ENCODE results near the gene GRID1. TPM values are rescaled to one million over a fixed set of nuclear protein-coding genes. Genes with fewer than 3 reads are reported as not detected.

Gene GRID1
- total RNA-seq, 3 donors from 2014 or later, result 2.3 to 8.5 (median 5.9) TPM

GRCh38 chr10:85696893-85697292 is 669.7 kb downstream of the GRID1 start:
- no peak overlapping the region for H3K4me3 ChIP-seq
- H3K4me1 ChIP-seq, result no peaks in the 10 kb centered on the region
- intact Hi-C loops (cut with DNase I; ENCODE audit: low total_unique reads), result no loop called here
- H3K36me3 ChIP-seq, result no peaks in the 10 kb centered on the region
- TF ChIP-seq POLR2A (IDR thresholded peaks at IDR 0.05) (no peak), POLR2AphosphoS5 (IDR thresholded peaks at IDR 0.05) (no peak)
- TF ChIP-seq, protein P1, sequence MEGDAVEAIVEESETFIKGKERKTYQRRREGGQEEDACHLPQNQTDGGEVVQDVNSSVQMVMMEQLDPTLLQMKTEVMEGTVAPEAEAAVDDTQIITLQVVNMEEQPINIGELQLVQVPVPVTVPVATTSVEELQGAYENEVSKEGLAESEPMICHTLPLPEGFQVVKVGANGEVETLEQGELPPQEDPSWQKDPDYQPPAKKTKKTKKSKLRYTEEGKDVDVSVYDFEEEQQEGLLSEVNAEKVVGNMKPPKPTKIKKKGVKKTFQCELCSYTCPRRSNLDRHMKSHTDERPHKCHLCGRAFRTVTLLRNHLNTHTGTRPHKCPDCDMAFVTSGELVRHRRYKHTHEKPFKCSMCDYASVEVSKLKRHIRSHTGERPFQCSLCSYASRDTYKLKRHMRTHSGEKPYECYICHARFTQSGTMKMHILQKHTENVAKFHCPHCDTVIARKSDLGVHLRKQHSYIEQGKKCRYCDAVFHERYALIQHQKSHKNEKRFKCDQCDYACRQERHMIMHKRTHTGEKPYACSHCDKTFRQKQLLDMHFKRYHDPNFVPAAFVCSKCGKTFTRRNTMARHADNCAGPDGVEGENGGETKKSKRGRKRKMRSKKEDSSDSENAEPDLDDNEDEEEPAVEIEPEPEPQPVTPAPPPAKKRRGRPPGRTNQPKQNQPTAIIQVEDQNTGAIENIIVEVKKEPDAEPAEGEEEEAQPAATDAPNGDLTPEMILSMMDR (IDR thresholded peaks at IDR 0.05), result no peak
- H3K9me3 ChIP-seq, result no peaks in the 10 kb centered on the region
- no peaks in the 10 kb centered on the region for H3K27me3 ChIP-seq
- no peak overlapping the region for H3K27ac ChIP-seq
- no peak for DNase-seq (ENCODE audit: low spot score in 2 of 2)

GRCh38 chr10:85682621-85683020 is 684.0 kb downstream of the GRID1 start:
- Histone ChIP-seq H3K4me1 (no peaks in the 10 kb centered on the region), H3K4me3 (no peak overlapping the region), H3K27ac (no peak overlapping the region), H3K9me3 (no peaks in the 10 kb centered on the region), H3K36me3 (no peaks in the 10 kb centered on the region), H3K27me3 (no peaks in the 10 kb centered on the region)
- DNase-seq (ENCODE audit: low spot score in 2 of 2), result no peak
- TF ChIP-seq POLR2A (IDR thresholded peaks at IDR 0.05) (no peak), POLR2AphosphoS5 (IDR thresholded peaks at IDR 0.05) (no peak)
- TF ChIP-seq, protein P1 (IDR thresholded peaks at IDR 0.05), result no peak
- intact Hi-C loops (cut with DNase I; ENCODE audit: low total_unique reads), result loop anchor here (1.0 to 5.0 kb wide), 2 partner anchors 11 to 965 kb away; no protein-coding TSS in a partner anchor

- H3K36me3 ChIP-seq, result no peaks in the 10 kb centered on the region
- H3K4me3 ChIP-seq, result no peak overlapping the region
- no peak for DNase-seq (ENCODE audit: low spot score in 2 of 2)
- TF ChIP-seq, protein P1 (IDR thresholded peaks at IDR 0.05), result no peak
- TF ChIP-seq POLR2A (IDR thresholded peaks at IDR 0.05) (no peak), POLR2AphosphoS5 (IDR thresholded peaks at IDR 0.05) (no peak)
- no peaks in the 10 kb centered on the region for H3K27me3 ChIP-seq
- no peak overlapping the region for H3K27ac ChIP-seq
- no peaks in the 10 kb centered on the region for H3K4me1 ChIP-seq
- no peaks in the 10 kb centered on the region for H3K9me3 ChIP-seq
- intact Hi-C loops (cut with DNase I; ENCODE audit: low total_unique reads), result loop anchor here (5.0 kb wide), 1 partner anchor 962 kb away; no protein-coding TSS in a partner anchor
Observed at GRCh38 chr10:85679710-85680109, 686.9 kb downstream of the GRID1 start.

- Histone ChIP-seq H3K9me3 (no peaks in the 10 kb centered on the region), H3K4me3 (no peak overlapping the region), H3K4me1 (no peaks in the 10 kb centered on the region), H3K27me3 (no peaks in the 10 kb centered on the region), H3K27ac (no peak overlapping the region), H3K36me3 (no peaks in the 10 kb centered on the region)
- DNase-seq (ENCODE audit: low spot score in 2 of 2), result no peak
- intact Hi-C loops (cut with DNase I; ENCODE audit: low total_unique reads), result no loop called here
- TF ChIP-seq POLR2AphosphoS5 (IDR thresholded peaks at IDR 0.05) (no peak), POLR2A (IDR thresholded peaks at IDR 0.05) (no peak)
- TF ChIP-seq, protein P1 (IDR thresholded peaks at IDR 0.05), result no peak
Observed at GRCh38 chr10:85679061-85679460, 687.5 kb downstream of the GRID1 start.

GRCh38 chr10:85674851-85675250 is 691.7 kb downstream of the GRID1 start:
- peaks cover 5 to 12% of the 10 kb centered on the region in 2 donors for H3K9me3 ChIP-seq
- H3K4me1 ChIP-seq, result no peaks in the 10 kb centered on the region
- H3K4me3 ChIP-seq, result no peak overlapping the region
- H3K36me3 ChIP-seq, result no peaks in the 10 kb centered on the region
- intact Hi-C loops (cut with DNase I; ENCODE audit: low total_unique reads), result no loop called here
- TF ChIP-seq, protein P1 (IDR thresholded peaks at IDR 0.05), result no peak
- TF ChIP-seq POLR2A (IDR thresholded peaks at IDR 0.05), result no peak
- no peak for TF ChIP-seq POLR2AphosphoS5 (IDR thresholded peaks at IDR 0.05)
- no peak for DNase-seq (ENCODE audit: low spot score in 2 of 2)
- H3K27me3 ChIP-seq, result no peaks in the 10 kb centered on the region
- no peak overlapping the region for H3K27ac ChIP-seq

Data from breast epithelium (tissue), 4 donors.